Measurements from ENCODE around the gene DIAPH2.
A peak's percentile ranks its signal among the peaks of the same experiment; 100 is the strongest.

DIAPH2 gene

DNA sequence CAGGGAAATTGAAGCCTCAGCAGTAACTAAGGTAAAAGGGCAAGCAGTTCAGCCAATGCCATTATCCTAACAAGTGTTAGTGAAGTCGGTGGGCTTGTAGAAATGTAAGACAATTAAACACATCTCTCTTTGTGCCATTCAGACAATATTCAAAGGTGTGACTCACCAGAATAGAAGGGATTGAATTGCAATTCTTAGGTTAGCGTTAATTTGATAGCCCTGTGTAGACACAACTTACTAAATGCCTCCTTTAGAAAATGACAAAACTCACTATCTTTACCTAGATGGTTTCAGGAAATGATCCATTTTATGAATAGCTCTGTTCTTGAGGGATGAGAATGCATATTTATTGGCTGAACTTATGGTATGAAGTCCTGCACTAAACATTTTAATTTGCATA, 234.2 kb downstream of the DIAPH2 start:
- Mint-ChIP-seq H3K27me3 (no peaks in the 10 kb centered on the region), H3K4me3 (no peak overlapping the region), H3K27ac (no peak overlapping the region), H3K36me3 (peaks cover 6% of the 10 kb centered on the region), H3K9me3 (no peaks in the 10 kb centered on the region), H3K4me1 (no peaks in the 10 kb centered on the region)
- no peak for ATAC-seq

DNA sequence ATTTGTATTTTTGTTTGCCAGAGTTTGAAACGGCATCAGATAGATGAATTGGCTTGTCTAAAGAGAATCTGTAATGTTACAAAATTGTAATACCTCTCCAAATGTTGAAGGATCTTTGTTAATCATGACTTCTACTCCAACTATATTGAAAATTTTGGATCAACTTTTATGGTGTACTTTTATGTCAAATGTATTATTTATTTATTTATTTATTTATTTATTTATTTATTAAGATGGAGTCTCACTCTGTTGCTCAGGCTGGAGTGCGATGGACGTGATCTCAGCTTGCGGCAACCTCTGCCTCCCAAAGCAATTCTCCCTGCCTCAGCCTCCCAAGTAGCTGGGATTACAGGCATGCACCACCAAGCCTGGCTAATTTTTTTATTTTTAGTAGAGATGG, 235.0 kb downstream of the DIAPH2 start:
- peaks cover 9% of the 10 kb centered on the region for H3K36me3 Mint-ChIP-seq
- no peak overlapping the region for H3K27ac Mint-ChIP-seq
- H3K27me3 Mint-ChIP-seq, result no peaks in the 10 kb centered on the region
- no peaks in the 10 kb centered on the region for H3K4me1 Mint-ChIP-seq
- H3K4me3 Mint-ChIP-seq, result no peak overlapping the region
- no peaks in the 10 kb centered on the region for H3K9me3 Mint-ChIP-seq
- ATAC-seq, result no peak

DNA sequence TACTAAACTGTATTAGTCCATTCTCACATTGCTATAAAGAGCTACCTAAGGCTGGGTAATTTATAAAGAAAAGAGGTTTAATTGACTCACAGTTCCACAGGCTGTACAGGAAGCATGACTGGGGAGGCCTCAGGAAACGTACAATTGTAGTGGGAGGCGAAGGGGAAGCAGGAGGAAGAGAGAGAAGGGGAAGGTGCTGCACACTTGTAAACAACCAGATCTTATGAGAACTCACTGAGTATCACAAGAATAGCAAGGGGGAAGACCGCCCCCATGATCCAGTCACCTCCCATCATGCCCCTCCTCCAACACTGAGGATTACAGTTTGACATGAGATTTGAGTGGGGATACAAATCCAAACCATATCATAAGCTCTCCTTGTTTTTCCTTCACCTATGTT, 239.9 kb downstream of the DIAPH2 start:
- Mint-ChIP-seq H3K27ac (no peak overlapping the region), H3K9me3 (no peaks in the 10 kb centered on the region), H3K4me1 (no peaks in the 10 kb centered on the region), H3K36me3 (peaks cover 21% of the 10 kb centered on the region), H3K4me3 (no peak overlapping the region), H3K27me3 (no peaks in the 10 kb centered on the region)
- ATAC-seq, result no peak

DNA sequence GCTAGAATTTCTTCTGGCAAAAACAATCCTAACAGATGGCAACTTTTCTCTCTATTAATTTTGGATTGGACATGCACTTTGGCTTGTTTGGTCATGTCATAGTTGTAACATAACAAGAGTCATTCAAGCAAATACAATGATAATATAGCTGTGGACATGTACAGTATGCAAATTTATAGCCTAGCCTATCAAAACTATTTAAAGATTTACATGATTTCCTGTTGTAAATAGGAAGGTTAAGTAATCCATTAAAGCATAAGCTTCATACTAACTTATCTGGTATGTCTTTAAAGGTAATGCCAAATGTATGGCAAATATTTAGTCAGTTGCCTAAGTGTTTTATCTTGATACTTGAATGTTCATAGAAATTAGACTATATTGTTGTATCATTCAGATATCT, 244.4 kb downstream of the DIAPH2 start:
- no peak overlapping the region for H3K4me3 Mint-ChIP-seq
- H3K36me3 Mint-ChIP-seq, result peaks cover 26% of the 10 kb centered on the region
- no peak overlapping the region for H3K27ac Mint-ChIP-seq
- H3K4me1 Mint-ChIP-seq, result no peaks in the 10 kb centered on the region
- ATAC-seq, result no peak
- no peaks in the 10 kb centered on the region for H3K27me3 Mint-ChIP-seq
- H3K9me3 Mint-ChIP-seq, result no peaks in the 10 kb centered on the region

DNA sequence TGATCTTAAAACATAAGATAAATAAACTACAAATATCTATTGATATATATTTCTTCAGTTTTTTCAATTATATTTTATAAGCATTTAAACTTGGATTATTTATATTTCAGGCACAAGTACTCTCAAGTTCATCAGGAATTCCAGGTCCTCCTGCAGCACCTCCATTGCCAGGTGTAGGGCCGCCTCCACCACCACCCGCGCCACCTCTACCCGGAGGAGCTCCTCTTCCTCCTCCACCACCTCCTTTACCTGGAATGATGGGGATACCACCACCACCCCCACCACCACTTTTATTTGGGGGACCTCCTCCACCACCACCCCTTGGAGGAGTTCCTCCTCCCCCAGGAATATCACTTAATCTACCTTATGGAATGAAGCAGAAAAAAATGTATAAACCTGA, 273.1 kb downstream of the DIAPH2 start:
- Mint-ChIP-seq H3K36me3 (peaks cover 71% of the 10 kb centered on the region), H3K27ac (no peak overlapping the region), H3K9me3 (peaks cover 20% of the 10 kb centered on the region), H3K4me1 (peaks cover 4% of the 10 kb centered on the region), H3K4me3 (no peak overlapping the region), H3K27me3 (no peaks in the 10 kb centered on the region)
- ATAC-seq, result no peak

DNA sequence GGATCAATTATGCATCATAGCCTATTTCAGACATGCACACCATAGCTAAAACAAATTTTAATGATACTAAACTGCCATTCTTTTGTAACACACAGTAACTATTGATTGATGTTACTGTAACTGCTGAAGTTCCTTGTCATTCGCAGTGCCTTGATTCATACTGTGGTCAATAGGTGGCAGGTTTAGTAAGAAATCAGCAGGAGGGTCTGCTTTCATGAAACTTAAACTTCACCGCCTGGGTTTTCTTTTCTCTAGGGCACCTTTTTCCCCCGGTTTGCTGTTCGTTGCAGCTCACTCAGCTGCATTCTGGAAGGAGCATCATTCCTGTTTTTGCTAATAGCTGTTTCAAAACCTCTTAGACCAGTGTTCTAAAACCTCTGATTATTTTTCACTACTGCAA, 287.2 kb downstream of the DIAPH2 start:
- H3K36me3 Mint-ChIP-seq, result peaks cover 38% of the 10 kb centered on the region
- peaks cover 4% of the 10 kb centered on the region for H3K9me3 Mint-ChIP-seq
- no peak overlapping the region for H3K27ac Mint-ChIP-seq
- no peaks in the 10 kb centered on the region for H3K27me3 Mint-ChIP-seq
- no peak overlapping the region for H3K4me3 Mint-ChIP-seq
- H3K4me1 Mint-ChIP-seq, result no peaks in the 10 kb centered on the region
- ATAC-seq, result no peak

DNA sequence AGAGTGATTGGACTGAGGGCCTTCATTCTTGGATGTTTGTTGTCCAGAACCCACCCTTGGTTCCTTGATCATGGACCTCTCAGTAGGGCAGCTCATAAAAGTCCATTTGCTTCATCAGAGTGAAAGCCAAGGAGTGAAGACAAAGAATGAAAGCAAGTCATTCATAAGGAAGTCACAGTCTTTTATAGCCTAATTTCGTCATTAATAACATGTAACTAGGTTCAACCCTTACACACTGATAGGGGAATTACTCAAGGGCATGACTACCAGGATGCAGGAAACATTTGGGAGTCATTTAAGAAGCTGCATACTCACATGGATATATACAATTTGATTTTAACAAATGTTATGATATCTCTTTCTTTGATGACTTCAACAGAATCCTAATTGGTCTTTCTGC, 294.3 kb downstream of the DIAPH2 start:
- ATAC-seq, result no peak
- Mint-ChIP-seq H3K4me1 (no peaks in the 10 kb centered on the region), H3K27me3 (no peaks in the 10 kb centered on the region)

DNA sequence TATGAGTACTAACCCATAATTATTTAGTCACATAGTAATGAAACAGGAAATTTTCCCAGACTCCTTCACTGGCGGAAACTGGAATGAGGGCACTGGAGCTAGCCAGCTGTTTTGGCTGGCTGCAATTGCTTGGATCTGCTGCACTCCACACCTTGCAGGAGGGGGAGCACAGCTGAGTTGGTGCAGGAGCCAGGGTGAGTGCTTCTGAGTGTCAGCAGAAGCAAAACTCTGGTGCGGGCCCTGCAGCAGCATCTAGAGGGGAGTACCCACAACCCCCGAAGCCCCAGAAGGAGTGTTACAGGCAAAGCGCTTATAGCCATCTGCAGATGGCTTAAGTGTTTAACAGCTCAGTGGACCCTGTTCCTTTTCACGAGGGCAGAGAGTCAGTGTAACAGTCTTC, 295.1 kb downstream of the DIAPH2 start:
- no peaks in the 10 kb centered on the region for H3K4me1 Mint-ChIP-seq
- no peaks in the 10 kb centered on the region for H3K36me3 Mint-ChIP-seq
- no peak overlapping the region for H3K27ac Mint-ChIP-seq
- no peak for ATAC-seq
- no peak overlapping the region for H3K4me3 Mint-ChIP-seq
- no peaks in the 10 kb centered on the region for H3K9me3 Mint-ChIP-seq
- no peaks in the 10 kb centered on the region for H3K27me3 Mint-ChIP-seq

More for the DNA sequence above, 294.3 kb downstream of the DIAPH2 start:
- no peaks in the 10 kb centered on the region for H3K36me3 Mint-ChIP-seq
- no peaks in the 10 kb centered on the region for H3K9me3 Mint-ChIP-seq
- no peak overlapping the region for H3K27ac Mint-ChIP-seq
- no peak overlapping the region for H3K4me3 Mint-ChIP-seq

DNA sequence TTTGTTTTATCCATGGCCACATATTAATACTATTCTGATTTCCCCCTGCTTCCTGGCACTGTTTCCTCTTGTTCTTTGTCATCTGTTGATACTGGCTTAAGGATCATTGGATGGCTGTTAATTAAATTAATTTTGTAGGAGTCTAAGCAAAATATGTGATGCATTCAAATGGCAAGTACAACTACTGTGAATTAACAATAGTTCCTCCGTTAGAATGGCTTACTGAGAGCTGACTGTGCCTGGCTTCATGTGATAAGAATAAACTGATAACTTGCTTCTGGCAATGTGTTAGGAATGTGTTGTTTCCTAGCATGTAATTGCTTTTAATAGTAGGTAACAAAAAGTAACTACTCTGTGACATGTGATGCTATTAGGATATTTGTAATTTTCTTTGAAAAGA, 297.5 kb downstream of the DIAPH2 start:
- no peak overlapping the region for H3K27ac Mint-ChIP-seq
- no peak overlapping the region for H3K4me3 Mint-ChIP-seq
- no peaks in the 10 kb centered on the region for H3K4me1 Mint-ChIP-seq
- H3K9me3 Mint-ChIP-seq, result no peaks in the 10 kb centered on the region
- no peaks in the 10 kb centered on the region for H3K36me3 Mint-ChIP-seq
- no peaks in the 10 kb centered on the region for H3K27me3 Mint-ChIP-seq
- ATAC-seq, result no peak

DNA sequence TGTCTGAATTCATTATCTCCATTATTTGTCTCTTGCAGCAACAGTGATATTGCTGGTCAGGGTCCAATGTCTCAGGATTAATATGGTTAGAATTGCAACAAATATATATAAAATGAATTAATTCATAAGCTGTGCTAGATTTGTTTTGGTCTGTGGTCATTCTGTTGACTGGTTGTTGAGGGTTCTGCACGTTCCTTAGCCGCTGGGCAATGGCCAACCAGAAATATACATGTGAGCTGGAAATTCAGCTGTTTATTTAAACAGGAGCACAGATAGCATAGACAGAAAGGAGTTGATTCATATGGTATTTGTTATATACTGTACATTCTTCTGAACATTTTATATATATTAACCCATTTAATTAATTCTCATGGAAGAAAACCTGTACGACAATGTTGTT, 299.9 kb downstream of the DIAPH2 start:
- Mint-ChIP-seq H3K27me3 (no peaks in the 10 kb centered on the region), H3K36me3 (no peaks in the 10 kb centered on the region), H3K4me3 (no peak overlapping the region), H3K9me3 (no peaks in the 10 kb centered on the region), H3K27ac (no peak overlapping the region), H3K4me1 (no peaks in the 10 kb centered on the region)
- ATAC-seq, result no peak

DNA sequence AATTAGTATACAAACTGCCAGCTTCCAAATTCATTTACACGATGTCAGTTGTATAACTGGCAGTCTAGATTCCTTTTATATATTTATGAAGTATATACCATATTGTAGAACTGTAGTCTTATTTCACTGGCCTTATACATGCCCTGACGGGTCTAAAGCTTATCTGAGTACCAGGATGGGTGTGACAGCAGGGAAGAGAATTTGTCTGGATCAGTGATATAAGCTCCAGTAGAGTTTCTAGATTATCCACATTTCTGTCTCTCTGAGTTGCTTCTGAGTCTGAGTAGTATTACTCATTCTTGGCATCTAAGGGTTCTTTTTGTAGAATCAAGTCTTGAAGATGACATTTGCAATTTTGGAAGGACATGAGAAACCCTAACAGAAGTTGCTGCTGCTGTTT, 300.4 kb downstream of the DIAPH2 start:
- Mint-ChIP-seq H3K4me3 (no peak overlapping the region), H3K36me3 (no peaks in the 10 kb centered on the region), H3K4me1 (no peaks in the 10 kb centered on the region), H3K9me3 (no peaks in the 10 kb centered on the region), H3K27ac (no peak overlapping the region), H3K27me3 (no peaks in the 10 kb centered on the region)
- no peak for ATAC-seq

DNA sequence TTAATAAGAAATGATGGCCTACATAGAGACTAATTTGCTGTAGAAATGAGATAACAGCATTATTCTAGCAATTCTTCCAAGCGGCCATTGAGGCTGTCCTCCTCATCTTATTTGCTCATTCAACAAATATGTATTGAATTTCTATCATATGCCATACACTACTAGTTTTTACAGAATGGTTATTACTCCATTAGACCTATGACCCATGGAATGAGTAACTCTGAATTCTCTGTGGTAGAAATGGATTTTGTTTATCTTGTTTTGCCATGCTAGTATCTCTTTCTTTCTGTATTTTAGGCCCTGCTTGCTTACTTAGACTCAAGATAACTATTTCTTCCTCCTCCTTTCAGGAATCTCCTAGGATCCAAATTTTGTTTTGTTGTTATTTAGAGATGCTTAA, 302.6 kb downstream of the DIAPH2 start:
- Mint-ChIP-seq H3K9me3 (no peaks in the 10 kb centered on the region), H3K4me3 (no peak overlapping the region), H3K27me3 (no peaks in the 10 kb centered on the region), H3K27ac (no peak overlapping the region), H3K36me3 (no peaks in the 10 kb centered on the region), H3K4me1 (no peaks in the 10 kb centered on the region)
- no peak for ATAC-seq

DNA sequence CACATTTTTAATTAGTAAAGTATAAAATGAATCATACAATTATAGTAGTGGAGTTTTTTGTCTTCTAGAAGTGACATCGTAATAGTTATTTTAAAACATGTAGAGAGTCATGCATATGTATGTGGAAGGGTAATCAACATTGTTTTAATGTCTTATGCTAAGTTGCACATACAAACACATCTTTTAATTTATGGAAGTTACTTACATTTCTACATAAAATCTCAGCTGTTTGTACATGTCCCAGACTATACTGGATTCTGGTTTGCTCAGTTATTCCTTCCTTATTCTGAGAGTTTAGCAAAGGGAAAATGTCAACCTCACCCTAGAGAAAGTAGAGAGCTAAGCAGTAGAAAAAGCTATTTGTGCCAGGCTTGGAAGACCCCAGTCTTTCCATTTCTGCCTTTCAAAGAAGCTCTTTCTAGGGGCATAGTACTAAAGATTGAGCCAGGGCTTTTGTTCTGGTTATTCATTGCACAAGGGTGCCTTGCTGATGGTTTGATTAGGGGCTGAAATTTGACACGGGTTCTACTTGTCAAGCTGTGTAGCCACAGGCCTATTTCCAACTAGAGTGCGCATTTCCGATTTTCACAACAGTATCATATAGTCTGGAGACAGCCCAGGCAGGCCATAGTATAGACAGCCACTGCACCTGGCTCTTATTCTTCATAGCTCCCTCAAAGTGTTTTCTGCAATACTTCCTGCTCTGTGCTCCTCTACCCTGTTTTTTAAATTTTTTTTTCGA, 305.4 kb downstream of the DIAPH2 start:
- peaks cover 17% of the 10 kb centered on the region for H3K36me3 Mint-ChIP-seq

DNA sequence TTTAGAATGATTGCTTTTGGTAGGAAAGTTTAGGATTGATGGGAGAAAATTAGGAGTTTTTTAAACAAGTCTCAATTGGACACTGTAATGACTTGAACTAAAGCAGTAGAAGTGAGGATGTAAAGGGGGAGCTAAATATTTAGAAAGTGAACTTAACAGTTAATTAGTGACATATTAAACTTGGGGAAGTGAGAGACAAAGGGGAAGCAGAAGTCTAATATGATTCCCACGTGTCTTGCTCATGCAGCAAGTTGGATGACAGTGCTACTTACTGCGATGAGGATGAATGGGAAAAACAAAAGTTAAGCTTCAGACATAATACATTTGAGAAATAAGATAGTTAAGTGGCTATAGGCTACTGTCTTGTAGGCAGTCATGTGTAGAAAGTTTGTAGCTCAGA, 309.5 kb downstream of the DIAPH2 start:
- H3K27ac Mint-ChIP-seq, result peak overlapping the region; percentile 5
- H3K27me3 Mint-ChIP-seq, result no peaks in the 10 kb centered on the region
- no peak overlapping the region for H3K4me3 Mint-ChIP-seq
- ATAC-seq, result no peak
- peaks cover 17% of the 10 kb centered on the region for H3K36me3 Mint-ChIP-seq
- peaks cover 4% of the 10 kb centered on the region for H3K9me3 Mint-ChIP-seq
- H3K4me1 Mint-ChIP-seq, result peaks cover 19% of the 10 kb centered on the region

More for the DNA sequence above, 305.4 kb downstream of the DIAPH2 start:
- H3K9me3 Mint-ChIP-seq, result peaks cover 4% of the 10 kb centered on the region
- H3K27ac Mint-ChIP-seq, result no peak overlapping the region
- no peak for ATAC-seq
- peaks cover 19% of the 10 kb centered on the region for H3K4me1 Mint-ChIP-seq
- no peak overlapping the region for H3K4me3 Mint-ChIP-seq
- H3K27me3 Mint-ChIP-seq, result no peaks in the 10 kb centered on the region

DNA sequence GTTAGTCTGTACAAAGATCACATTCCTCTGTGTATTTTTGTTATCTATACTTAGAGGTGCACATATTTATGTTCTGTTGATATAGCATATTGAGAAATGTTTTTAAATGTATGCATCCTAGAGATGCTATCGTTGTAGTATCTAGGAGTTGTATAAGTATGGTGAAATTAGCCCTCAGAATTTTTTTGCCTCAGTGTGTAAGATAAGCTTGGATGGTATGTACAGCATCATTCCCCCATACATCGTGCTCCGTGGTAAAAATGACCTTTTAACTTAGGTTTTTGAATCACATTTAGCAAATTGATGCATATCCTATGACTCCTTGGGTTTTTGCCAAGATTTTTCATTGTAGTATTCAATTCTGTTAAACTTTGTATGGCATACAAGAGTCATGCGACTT, 312.6 kb downstream of the DIAPH2 start:
- Mint-ChIP-seq H3K36me3 (peaks cover 17% of the 10 kb centered on the region), H3K27me3 (no peaks in the 10 kb centered on the region), H3K4me1 (peaks cover 26% of the 10 kb centered on the region), H3K27ac (no peak overlapping the region), H3K4me3 (no peak overlapping the region), H3K9me3 (peaks cover 4% of the 10 kb centered on the region)
- no peak for ATAC-seq

DNA sequence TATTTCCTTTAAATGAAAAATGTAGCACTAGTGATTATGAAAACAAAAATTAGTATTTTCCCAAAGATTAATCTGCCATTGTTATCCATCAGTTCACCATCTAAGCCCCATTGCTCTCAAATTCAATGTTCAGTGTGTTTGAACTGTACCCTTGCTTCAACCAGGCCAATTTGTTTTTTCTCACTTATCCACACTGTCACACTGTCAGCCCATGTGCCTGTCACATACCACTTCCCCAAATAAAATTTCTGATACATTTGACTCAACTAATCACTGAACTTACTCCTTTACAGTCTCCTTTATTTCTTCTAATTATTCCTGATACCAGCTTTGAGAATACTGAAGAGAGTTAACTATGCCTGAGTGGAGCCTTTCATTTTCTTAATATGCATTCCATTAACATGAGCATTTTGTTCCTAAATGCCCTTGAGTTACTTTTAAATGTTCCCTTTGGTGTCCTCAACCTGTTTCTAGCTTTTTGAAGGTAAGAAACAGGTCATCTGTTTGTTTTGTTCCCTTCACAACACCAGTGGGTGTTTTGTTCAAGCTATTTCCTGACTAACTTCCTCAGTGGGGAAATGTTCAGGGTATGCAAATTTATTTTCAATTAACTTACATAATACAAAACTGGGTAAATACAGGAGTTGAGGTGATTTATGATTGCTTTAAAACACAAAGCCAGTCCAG, 316.2 kb downstream of the DIAPH2 start:
- Mint-ChIP-seq H3K4me1 (peaks cover 7% of the 10 kb centered on the region), H3K27ac (peak overlapping the region; percentile 64), H3K4me3 (no peak overlapping the region), H3K9me3 (peaks cover 3% of the 10 kb centered on the region), H3K27me3 (no peaks in the 10 kb centered on the region), H3K36me3 (peaks cover 5% of the 10 kb centered on the region)
- ATAC-seq, result no peak

Measured in stimulated activated memory B cell treated with anti-CD40 and anti-IgM and Interleukin-4, amounts not matched to agents 10 μg/mL and 1 μg/mL and 100 μg/mL, for 72 hours (primary cell).